DMS 273 (cell line): Measurements from ENCODE around the gene NDST1.

Experiments
- DNase-seq: peaks from one replicate; lab custom pipeline; 2025; ENCODE audit not compliant: unreplicated experiment; lab: John Stamatoyannopoulos, UW

Gene NDST1

GRCh38 chr5:150583541-150584225 lies 75.8 kb downstream of the NDST1 start:
- no peak for DNase-seq

GRCh38 chr5:150584556-150585335 lies 76.8 kb downstream of the NDST1 start:
- no peak for DNase-seq

- DNase-seq = no peak
Observed at GRCh38 chr5:150585781-150586341, 77.9 kb downstream of the NDST1 start.

GRCh38 chr5:150587016-150587415 lies 79.1 kb downstream of the NDST1 start:
- DNase-seq = no peak

- no peak for DNase-seq
Observed at GRCh38 chr5:150587856-150588595, 80.1 kb downstream of the NDST1 start.

- DNase-seq = no peak
Observed at GRCh38 chr5:150588596-150588890, 80.6 kb downstream of the NDST1 start.

GRCh38 chr5:150589862-150590601 lies 82.1 kb downstream of the NDST1 start:
- peak; percentile 80 for DNase-seq

- DNase-seq = no peak
Observed at GRCh38 chr5:150590979-150591695, 83.2 kb downstream of the NDST1 start.

- no peak for DNase-seq
Observed at GRCh38 chr5:150593593-150593992, 85.7 kb downstream of the NDST1 start.

- DNase-seq = no peak
Observed at GRCh38 chr5:150593996-150594395, 86.1 kb downstream of the NDST1 start.

- DNase-seq = no peak
Observed at GRCh38 chr5:150595466-150596031, 87.6 kb downstream of the NDST1 start.

GRCh38 chr5:150596313-150596712 lies 88.4 kb downstream of the NDST1 start:
- DNase-seq = no peak

- DNase-seq = no peak
Observed at GRCh38 chr5:150596826-150597225, 88.9 kb downstream of the NDST1 start.

- DNase-seq = no peak
Observed at GRCh38 chr5:150598006-150598405, 90.1 kb downstream of the NDST1 start.

- DNase-seq = no peak
Observed at GRCh38 chr5:150598821-150599273, 90.9 kb downstream of the NDST1 start.

GRCh38 chr5:150599281-150599680 lies 91.3 kb downstream of the NDST1 start:
- DNase-seq = no peak

- peak; percentile 90 for DNase-seq
Observed at GRCh38 chr5:150599917-150600511, 92.1 kb downstream of the NDST1 start.

GRCh38 chr5:150600616-150601490 lies 92.9 kb downstream of the NDST1 start:
- peak; percentile 21 for DNase-seq
